ENCODE measurements around the gene RPS14.

DNA sequence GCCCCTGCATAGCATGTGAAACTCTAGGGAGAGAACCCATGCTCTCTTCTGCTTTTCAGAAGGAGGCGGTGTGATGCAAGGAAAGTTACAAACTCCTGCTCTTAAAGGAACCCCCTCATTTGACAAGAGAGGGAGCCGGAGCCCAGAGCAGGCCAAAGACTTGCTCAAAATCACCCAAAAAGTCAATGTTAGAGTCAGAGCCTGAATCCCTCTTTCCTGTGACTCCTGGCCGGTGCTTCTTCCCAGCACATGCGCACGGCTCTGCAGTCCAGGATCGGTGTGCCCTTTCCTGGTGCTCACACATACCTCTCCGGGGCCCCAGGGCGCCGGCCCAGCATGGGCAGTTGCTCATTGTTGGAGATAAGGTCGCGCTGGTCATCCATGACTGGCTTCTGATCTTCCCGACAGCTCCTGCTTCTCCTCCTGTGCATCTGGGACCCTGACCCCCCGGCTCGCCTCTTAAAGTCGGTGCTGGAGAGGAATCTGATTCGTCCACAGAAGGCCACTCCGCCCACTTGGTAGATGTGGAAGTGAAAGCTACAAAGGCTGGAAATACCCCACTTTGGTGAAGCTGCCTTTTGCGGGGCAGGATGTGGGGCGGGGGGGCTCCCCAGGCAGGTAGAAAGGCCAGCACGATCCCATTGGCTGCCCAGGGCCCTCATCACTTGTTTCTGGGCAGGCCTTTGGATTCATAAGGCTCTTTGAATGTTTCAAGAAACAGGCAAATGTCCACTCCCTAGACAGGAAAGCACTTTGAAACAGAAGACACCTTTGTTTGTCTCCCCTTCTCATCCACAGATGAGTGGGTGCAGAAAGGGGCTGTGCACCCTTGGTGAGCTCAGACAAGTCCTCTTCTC is 37.0 kb downstream of the RPS14 start, which contains the start of gene CD74:
- no peak for TF ChIP-seq CTCF (conservative IDR thresholded peaks at IDR 0.05; ENCODE audit: low read depth, low read length)
- no peak for TF ChIP-seq EZH2 (IDR thresholded peaks at IDR 0.05; ENCODE audit: low read length, unreplicated experiment)

Data from PC-3 (cell line).